Measurements from ENCODE around the gene IPCEF1.

IPCEF1 gene

DNA sequence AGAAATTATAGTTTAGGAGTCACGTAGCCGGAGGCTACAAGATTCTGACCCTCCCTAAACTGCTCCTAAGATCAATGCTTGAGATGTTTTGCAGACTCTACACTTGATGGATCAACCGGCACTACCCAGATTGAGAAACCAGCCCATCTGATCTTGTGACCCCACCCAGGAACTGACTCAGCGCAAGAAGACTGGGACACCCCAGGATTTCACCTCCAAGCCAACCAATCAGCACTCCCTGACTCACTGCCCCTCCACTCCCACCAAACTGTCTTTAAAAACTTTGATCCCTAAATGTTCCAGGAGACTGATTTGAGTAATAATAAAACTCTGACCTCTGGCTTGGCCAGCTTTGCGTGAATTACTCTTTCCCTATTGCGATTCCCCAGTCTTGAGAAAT is 217.8 kb downstream of the IPCEF1 start:
- TF ChIP-seq, protein P1, sequence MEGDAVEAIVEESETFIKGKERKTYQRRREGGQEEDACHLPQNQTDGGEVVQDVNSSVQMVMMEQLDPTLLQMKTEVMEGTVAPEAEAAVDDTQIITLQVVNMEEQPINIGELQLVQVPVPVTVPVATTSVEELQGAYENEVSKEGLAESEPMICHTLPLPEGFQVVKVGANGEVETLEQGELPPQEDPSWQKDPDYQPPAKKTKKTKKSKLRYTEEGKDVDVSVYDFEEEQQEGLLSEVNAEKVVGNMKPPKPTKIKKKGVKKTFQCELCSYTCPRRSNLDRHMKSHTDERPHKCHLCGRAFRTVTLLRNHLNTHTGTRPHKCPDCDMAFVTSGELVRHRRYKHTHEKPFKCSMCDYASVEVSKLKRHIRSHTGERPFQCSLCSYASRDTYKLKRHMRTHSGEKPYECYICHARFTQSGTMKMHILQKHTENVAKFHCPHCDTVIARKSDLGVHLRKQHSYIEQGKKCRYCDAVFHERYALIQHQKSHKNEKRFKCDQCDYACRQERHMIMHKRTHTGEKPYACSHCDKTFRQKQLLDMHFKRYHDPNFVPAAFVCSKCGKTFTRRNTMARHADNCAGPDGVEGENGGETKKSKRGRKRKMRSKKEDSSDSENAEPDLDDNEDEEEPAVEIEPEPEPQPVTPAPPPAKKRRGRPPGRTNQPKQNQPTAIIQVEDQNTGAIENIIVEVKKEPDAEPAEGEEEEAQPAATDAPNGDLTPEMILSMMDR (IDR thresholded peaks at IDR 0.05; ENCODE audit: borderline replicate concordance, insufficient read depth, low read depth, low read length): no peak

DNA sequence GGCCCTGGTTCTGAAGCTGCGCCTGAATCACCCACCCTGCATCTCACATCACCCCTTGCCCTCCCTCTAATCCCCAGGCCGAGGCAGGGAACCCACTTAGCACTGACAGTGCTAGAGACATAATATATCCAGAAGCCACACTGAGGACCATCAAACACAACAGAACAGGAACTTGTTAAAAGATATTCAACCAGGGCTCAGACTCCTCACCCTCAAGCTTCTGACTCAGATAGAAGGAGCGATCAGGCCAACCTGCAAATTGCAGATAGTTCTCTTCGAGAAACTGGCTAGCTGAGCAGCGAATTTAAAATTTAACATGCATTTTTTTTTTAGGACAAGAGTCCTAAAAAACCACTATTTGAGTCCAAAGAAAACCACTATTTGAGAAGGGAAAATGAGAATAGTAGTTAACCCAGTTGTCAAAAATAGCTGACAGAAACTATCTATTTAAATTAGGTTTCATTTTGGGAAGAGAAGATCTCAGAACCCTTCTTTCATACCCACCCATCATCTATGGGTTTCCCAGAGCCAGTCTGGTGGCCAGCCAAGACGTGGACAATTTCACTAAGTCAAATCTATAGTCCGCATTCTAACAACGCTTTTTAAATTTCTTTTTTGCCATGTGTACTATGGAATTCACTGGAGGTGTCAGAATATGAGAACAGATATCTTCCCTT is 222.0 kb downstream of the IPCEF1 start:
- TF ChIP-seq, protein P1 (IDR thresholded peaks at IDR 0.05; ENCODE audit: borderline replicate concordance, insufficient read depth, low read depth, low read length): no peak
- no peak overlapping the region for H3K4me3 ChIP-seq (ENCODE audit: low read depth, low read length)

More for the DNA sequence above, 217.8 kb downstream of the IPCEF1 start:
- H3K4me3 ChIP-seq (ENCODE audit: low read depth, low read length): no peak overlapping the region

DNA sequence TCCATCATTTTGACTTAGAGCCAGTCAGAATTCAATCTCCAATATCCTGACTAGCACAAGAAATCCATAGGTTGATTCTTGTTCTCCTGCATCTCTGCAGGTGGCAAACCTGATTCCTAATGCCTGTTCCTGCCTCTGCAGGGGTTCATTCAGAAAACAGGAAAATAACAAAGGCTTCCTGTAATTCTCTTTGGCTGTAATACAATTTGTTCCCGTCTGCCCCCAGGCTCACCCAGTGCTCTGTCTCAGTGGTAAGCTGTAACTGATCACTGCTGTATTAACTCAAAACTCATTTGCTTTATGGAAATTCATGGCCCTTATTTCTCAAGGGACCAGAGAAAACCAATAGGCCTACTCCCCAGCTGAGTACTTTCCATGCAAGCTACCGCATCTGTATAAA is 228.9 kb downstream of the IPCEF1 start:
- no peak overlapping the region for H3K4me3 ChIP-seq (ENCODE audit: low read depth, low read length)
- TF ChIP-seq, protein P1 (IDR thresholded peaks at IDR 0.05; ENCODE audit: borderline replicate concordance, insufficient read depth, low read depth, low read length): no peak

DNA sequence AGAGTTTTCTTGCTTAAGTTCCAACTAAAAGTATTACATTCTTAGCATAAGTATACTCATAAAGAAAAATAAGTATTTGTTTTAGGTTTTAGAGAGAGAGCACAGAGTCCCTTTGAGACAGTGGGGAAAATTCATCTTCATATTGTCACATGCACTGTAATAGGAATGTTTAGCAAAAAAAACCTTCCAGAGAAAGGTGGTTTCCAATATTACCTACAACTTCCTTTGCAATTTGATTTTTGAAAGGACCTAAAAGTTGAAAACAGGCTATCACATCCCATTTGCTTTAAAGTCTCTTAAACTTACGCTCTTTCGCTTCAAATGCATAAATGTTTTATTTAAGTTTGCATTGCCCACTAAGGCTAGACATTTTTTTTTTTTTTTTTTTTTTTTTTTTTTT is 231.2 kb downstream of the IPCEF1 start:
- TF ChIP-seq, protein P1 (IDR thresholded peaks at IDR 0.05; ENCODE audit: borderline replicate concordance, insufficient read depth, low read depth, low read length): no peak
- H3K4me3 ChIP-seq (ENCODE audit: low read depth, low read length): no peak overlapping the region

DNA sequence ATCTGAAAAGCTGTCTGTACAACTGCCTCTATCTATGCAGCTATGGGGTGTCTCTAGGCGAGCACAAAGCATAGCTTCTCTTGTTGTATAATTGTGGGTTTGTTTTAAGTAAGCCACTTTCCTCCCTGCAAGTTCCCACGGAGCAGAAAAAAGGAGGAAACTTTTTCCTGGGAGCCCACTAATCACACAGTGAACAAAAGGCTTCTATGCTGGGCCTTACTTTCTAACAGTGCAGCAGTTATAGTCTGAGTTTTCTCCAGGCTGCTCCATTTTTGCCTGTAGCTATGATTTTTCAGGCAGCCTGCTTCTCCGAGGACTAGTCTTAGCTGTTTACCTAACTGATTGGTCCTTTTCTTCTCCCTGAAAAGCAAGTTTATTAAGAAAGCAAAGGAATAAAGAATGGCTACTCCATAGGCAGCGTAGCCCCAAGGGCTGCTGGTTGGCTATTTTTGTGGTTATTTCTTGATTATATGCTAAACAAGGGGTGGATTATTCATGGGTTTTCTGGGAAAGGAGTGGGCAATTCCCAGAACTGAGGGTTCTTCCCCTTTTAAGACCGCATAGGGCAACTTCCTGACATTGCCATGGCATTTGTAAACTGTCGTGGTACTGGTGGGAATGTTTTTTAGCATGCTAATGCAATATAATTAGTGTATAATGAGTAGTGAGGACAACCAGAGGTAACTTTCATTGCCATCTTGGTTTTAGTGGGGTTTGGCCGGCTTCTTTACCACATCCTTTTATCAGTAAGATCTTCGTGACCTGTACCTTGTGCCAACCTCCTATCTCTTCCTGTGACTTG is 233.2 kb downstream of the IPCEF1 start:
- no peak overlapping the region for H3K4me3 ChIP-seq (ENCODE audit: low read depth, low read length)
- TF ChIP-seq, protein P1 (IDR thresholded peaks at IDR 0.05; ENCODE audit: borderline replicate concordance, insufficient read depth, low read depth, low read length): no peak

DNA sequence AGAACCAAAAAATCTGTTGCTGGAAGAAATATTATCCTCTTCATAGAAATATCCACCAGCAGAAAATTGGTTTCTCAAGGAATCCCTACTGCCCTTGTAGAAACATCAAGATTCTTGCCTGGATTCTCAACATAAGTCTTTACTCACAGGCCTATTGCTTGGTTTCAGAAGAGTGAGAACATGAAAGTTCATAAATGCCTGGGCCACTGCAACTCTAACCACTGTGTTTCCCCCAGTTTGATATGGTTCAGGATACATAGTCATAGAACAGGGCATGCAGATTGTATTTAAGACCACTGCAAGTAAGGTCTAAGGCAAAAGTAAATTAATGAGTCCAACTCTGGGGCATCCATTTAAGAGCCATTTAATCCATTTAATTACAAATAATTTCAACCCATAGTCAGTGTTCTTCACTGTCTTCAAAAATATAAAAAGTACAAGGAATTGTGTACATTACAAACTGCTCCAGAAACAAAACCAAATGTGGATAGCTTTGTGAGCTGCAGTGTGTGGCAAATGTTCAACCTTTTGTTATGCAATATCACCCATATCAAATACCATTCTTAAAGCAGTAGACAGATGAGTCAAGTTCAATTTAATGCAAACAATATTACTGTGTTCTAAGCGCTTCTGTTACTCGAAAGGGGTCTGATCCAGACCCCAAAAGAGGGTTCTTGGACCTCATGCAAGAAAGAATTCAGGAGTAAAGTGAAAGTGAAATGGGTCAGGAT is 234.2 kb downstream of the IPCEF1 start:
- TF ChIP-seq, protein P1 (IDR thresholded peaks at IDR 0.05; ENCODE audit: borderline replicate concordance, insufficient read depth, low read depth, low read length): no peak

More for the DNA sequence above, 234.2 kb downstream of the IPCEF1 start:
- H3K4me3 ChIP-seq (ENCODE audit: low read depth, low read length): no peak overlapping the region
